ENCODE measurements around the gene INS.

INS gene

GRCh38 chr11:2154195-2154585 lies 6.8 kb downstream of the INS start:
- Mint-ChIP-seq H3K4me3 (no peak overlapping the region), H3K27me3 (peaks cover 18% of the 10 kb centered on the region), H3K4me1 (peaks cover 10% of the 10 kb centered on the region), H3K9me3 (no peaks in the 10 kb centered on the region), H3K36me3 (ENCODE audit: low read depth) (no peaks in the 10 kb centered on the region), H3K27ac (no peak overlapping the region)
- ATAC-seq: no peak
- DNase-seq: no peak

- Mint-ChIP-seq H3K27ac (no peak overlapping the region), H3K27me3 (peaks cover 23% of the 10 kb centered on the region), H3K4me1 (peaks cover 10% of the 10 kb centered on the region), H3K4me3 (no peak overlapping the region), H3K36me3 (ENCODE audit: low read depth) (no peaks in the 10 kb centered on the region), H3K9me3 (no peaks in the 10 kb centered on the region)
- no peak for ATAC-seq
- DNase-seq: no peak
These were observed 7.3 kb downstream of the INS start for GRCh38 chr11:2153581-2154194.

GRCh38 chr11:2151500-2152257 lies 9.3 kb downstream of the INS start:
- DNase-seq (peak; percentile 81), ATAC-seq (peak; percentile 41)
- Mint-ChIP-seq H3K4me1 (peaks cover 10% of the 10 kb centered on the region), H3K4me3 (no peak overlapping the region), H3K27ac (no peak overlapping the region), H3K36me3 (ENCODE audit: low read depth) (no peaks in the 10 kb centered on the region), H3K27me3 (peaks cover 37% of the 10 kb centered on the region), H3K9me3 (no peaks in the 10 kb centered on the region)

GRCh38 chr11:2149864-2150847 lies 10.9 kb downstream of the INS start:
- H3K27ac Mint-ChIP-seq: no peak overlapping the region
- H3K27me3 Mint-ChIP-seq: peaks cover 51% of the 10 kb centered on the region
- no peak for ATAC-seq

GRCh38 chr11:2149460-2149859 lies 11.5 kb downstream of the INS start:
- Mint-ChIP-seq H3K27ac (no peak overlapping the region), H3K27me3 (peaks cover 58% of the 10 kb centered on the region), H3K4me1 (peaks cover 15% of the 10 kb centered on the region), H3K36me3 (ENCODE audit: low read depth) (no peaks in the 10 kb centered on the region), H3K4me3 (no peak overlapping the region), H3K9me3 (no peaks in the 10 kb centered on the region)
- DNase-seq: no peak
- no peak for ATAC-seq

More at GRCh38 chr11:2149864-2150847, 10.9 kb downstream of the INS start:
- H3K4me1 Mint-ChIP-seq: peaks cover 10% of the 10 kb centered on the region
- no peaks in the 10 kb centered on the region for H3K36me3 Mint-ChIP-seq (ENCODE audit: low read depth)
- no peak for DNase-seq
- H3K9me3 Mint-ChIP-seq: no peaks in the 10 kb centered on the region
- no peak overlapping the region for H3K4me3 Mint-ChIP-seq

- no peak for ATAC-seq
- peaks cover 59% of the 10 kb centered on the region for H3K27me3 Mint-ChIP-seq
- H3K4me1 Mint-ChIP-seq: peaks cover 19% of the 10 kb centered on the region
These were observed 12.4 kb downstream of the INS start for GRCh38 chr11:2148595-2148994.

GRCh38 chr11:2147391-2147790 lies 13.6 kb downstream of the INS start:
- Mint-ChIP-seq H3K27me3 (peaks cover 66% of the 10 kb centered on the region), H3K27ac (no peak overlapping the region), H3K36me3 (ENCODE audit: low read depth) (no peaks in the 10 kb centered on the region), H3K9me3 (no peaks in the 10 kb centered on the region), H3K4me1 (peaks cover 31% of the 10 kb centered on the region), H3K4me3 (no peak overlapping the region)
- no peak for ATAC-seq
- DNase-seq: no peak

More at GRCh38 chr11:2148595-2148994, 12.4 kb downstream of the INS start:
- DNase-seq: no peak
- no peaks in the 10 kb centered on the region for H3K36me3 Mint-ChIP-seq (ENCODE audit: low read depth)
- H3K9me3 Mint-ChIP-seq: no peaks in the 10 kb centered on the region
- no peak overlapping the region for H3K27ac Mint-ChIP-seq
- no peak overlapping the region for H3K4me3 Mint-ChIP-seq

GRCh38 chr11:2146051-2146450 lies 15.0 kb downstream of the INS start:
- peaks cover 75% of the 10 kb centered on the region for H3K27me3 Mint-ChIP-seq
- peaks cover 37% of the 10 kb centered on the region for H3K4me1 Mint-ChIP-seq
- H3K4me3 Mint-ChIP-seq: no peak overlapping the region
- DNase-seq: no peak
- no peak overlapping the region for H3K27ac Mint-ChIP-seq
- no peaks in the 10 kb centered on the region for H3K36me3 Mint-ChIP-seq (ENCODE audit: low read depth)
- ATAC-seq: no peak
- no peaks in the 10 kb centered on the region for H3K9me3 Mint-ChIP-seq

- no peak overlapping the region for H3K4me3 Mint-ChIP-seq
- peaks cover 33% of the 10 kb centered on the region for H3K4me1 Mint-ChIP-seq
- H3K9me3 Mint-ChIP-seq: no peaks in the 10 kb centered on the region
- DNase-seq: no peak
- H3K27ac Mint-ChIP-seq: no peak overlapping the region
- no peak for ATAC-seq
- peaks cover 66% of the 10 kb centered on the region for H3K27me3 Mint-ChIP-seq
- no peaks in the 10 kb centered on the region for H3K36me3 Mint-ChIP-seq (ENCODE audit: low read depth)
These were observed 16.3 kb downstream of the INS start for GRCh38 chr11:2144544-2145248.

GRCh38 chr11:2143799-2144543 lies 17.0 kb downstream of the INS start:
- no peak for ATAC-seq

GRCh38 chr11:2143477-2143798 lies 17.6 kb downstream of the INS start:
- H3K36me3 Mint-ChIP-seq (ENCODE audit: low read depth): no peaks in the 10 kb centered on the region
- DNase-seq (no peak), ATAC-seq (no peak)
- H3K27me3 Mint-ChIP-seq: peaks cover 59% of the 10 kb centered on the region
- peak overlapping the region; percentile 65 for H3K4me3 Mint-ChIP-seq
- H3K9me3 Mint-ChIP-seq: no peaks in the 10 kb centered on the region
- peaks cover 33% of the 10 kb centered on the region for H3K4me1 Mint-ChIP-seq
- H3K27ac Mint-ChIP-seq: no peak overlapping the region

More at GRCh38 chr11:2143799-2144543, 17.0 kb downstream of the INS start:
- Mint-ChIP-seq H3K27me3 (peaks cover 64% of the 10 kb centered on the region), H3K4me1 (peaks cover 33% of the 10 kb centered on the region), H3K27ac (no peak overlapping the region), H3K4me3 (peak overlapping the region; percentile 65), H3K36me3 (ENCODE audit: low read depth) (no peaks in the 10 kb centered on the region), H3K9me3 (no peaks in the 10 kb centered on the region)
- peak; percentile 47 for DNase-seq

- Mint-ChIP-seq H3K27me3 (peaks cover 57% of the 10 kb centered on the region), H3K9me3 (no peaks in the 10 kb centered on the region), H3K4me3 (peak overlapping the region; percentile 71), H3K4me1 (peaks cover 35% of the 10 kb centered on the region), H3K36me3 (ENCODE audit: low read depth) (no peaks in the 10 kb centered on the region), H3K27ac (peak overlapping the region; percentile 56)
- ATAC-seq (peak; percentile 98), DNase-seq (peak; percentile 47)
These were observed 18.2 kb downstream of the INS start for GRCh38 chr11:2142762-2143202.

- DNase-seq (no peak), ATAC-seq (no peak)
- H3K4me1 Mint-ChIP-seq: peaks cover 38% of the 10 kb centered on the region
- no peak overlapping the region for H3K4me3 Mint-ChIP-seq
- peaks cover 60% of the 10 kb centered on the region for H3K27me3 Mint-ChIP-seq
- no peaks in the 10 kb centered on the region for H3K9me3 Mint-ChIP-seq
- no peak overlapping the region for H3K27ac Mint-ChIP-seq
- no peaks in the 10 kb centered on the region for H3K36me3 Mint-ChIP-seq (ENCODE audit: low read depth)
These were observed 18.7 kb downstream of the INS start for GRCh38 chr11:2142300-2142759.
